ENCODE measurements around the gene PLCD1. TPM values are rescaled to one million over a fixed set of nuclear protein-coding genes. Genes with fewer than 3 reads are reported as not detected.
A peak's percentile ranks its signal among the peaks of the same experiment; 100 is the strongest.

PLCD1 gene
- total and polyA plus RNA-seq, 8 donors = 33.3 to 54.3 (median 44.6) TPM

DNA sequence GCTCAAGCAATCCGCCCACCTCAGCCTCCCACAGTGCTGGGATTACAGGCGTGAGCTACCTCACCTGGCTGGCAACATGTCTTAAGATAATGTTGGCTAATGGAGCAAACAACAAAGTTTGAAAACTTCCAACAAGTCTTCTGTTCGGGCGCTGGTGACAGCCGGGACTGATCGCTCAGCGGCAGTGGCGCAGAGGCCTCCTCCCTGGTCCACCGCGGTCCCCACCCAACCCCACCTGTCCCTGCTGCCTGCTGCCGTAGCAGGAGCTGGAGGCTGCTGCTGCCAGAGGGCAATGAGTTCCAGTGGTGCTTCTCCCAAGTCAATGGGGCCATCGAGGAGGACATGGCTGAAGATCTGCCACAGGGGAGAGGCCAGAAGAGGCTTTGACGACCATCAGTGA is 21.7 kb upstream of the PLCD1 start:
- no peak overlapping the region for H3K27ac ChIP-seq
- intact Hi-C loops (cut with DNase I) = no loop called here
- no peak for ATAC-seq
- no peaks in the 10 kb centered on the region for H3K9me3 ChIP-seq
- no peaks in the 10 kb centered on the region for H3K36me3 ChIP-seq
- H3K4me3 ChIP-seq = no peak overlapping the region
- no peaks in the 10 kb centered on the region for H3K4me1 ChIP-seq
- TF ChIP-seq, protein P1, sequence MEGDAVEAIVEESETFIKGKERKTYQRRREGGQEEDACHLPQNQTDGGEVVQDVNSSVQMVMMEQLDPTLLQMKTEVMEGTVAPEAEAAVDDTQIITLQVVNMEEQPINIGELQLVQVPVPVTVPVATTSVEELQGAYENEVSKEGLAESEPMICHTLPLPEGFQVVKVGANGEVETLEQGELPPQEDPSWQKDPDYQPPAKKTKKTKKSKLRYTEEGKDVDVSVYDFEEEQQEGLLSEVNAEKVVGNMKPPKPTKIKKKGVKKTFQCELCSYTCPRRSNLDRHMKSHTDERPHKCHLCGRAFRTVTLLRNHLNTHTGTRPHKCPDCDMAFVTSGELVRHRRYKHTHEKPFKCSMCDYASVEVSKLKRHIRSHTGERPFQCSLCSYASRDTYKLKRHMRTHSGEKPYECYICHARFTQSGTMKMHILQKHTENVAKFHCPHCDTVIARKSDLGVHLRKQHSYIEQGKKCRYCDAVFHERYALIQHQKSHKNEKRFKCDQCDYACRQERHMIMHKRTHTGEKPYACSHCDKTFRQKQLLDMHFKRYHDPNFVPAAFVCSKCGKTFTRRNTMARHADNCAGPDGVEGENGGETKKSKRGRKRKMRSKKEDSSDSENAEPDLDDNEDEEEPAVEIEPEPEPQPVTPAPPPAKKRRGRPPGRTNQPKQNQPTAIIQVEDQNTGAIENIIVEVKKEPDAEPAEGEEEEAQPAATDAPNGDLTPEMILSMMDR (IDR thresholded peaks at IDR 0.05) = no peak
- H3K27me3 ChIP-seq = no peaks in the 10 kb centered on the region
- DNase-seq = no peak

DNA sequence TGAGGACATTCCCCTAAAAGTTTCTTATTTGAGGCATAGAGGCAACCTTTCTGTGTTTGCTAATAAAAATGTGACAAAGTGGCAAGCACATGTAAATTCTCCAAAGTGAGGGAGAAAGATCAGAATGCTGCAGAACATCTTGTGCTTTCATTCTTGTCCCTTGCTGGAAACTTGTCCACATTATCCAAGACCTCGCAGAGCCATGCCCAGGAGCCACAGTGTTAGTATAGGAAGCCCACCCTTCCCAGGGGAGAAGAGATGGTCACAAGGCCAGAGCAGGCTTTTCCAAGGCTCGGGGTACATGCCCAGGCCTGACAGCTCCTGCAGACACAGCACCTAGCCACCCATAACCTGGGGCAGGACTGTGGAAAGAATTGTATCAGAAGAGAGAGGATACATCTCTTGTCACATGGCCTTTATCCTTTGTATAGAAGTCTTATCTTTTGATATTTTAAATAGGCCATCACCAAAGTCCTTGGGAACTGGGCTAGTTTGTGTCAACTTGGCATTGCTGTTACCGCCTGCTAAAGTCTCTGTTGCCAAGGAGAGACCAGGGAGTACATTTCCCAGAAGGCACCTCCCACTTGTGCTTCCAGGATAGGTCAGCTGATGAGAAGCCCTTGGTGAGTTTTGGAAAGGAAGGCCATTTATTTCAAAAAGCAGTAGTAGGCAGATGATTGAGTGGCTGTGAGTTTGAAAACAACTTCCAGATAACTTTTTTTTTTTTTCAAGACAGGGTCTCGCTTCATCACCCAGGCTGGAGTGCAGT is 20.1 kb upstream of the PLCD1 start:
- DNase-seq (no peak), ATAC-seq (peak; percentile 72)
- no peaks in the 10 kb centered on the region for H3K36me3 ChIP-seq
- intact Hi-C loops (cut with DNase I) = no loop called here
- TF ChIP-seq, protein P1 (IDR thresholded peaks at IDR 0.05) = no peak
- no peaks in the 10 kb centered on the region for H3K9me3 ChIP-seq
- H3K27ac ChIP-seq = no peak overlapping the region
- no peaks in the 10 kb centered on the region for H3K27me3 ChIP-seq
- no peaks in the 10 kb centered on the region for H3K4me1 ChIP-seq
- H3K4me3 ChIP-seq = no peak overlapping the region

DNA sequence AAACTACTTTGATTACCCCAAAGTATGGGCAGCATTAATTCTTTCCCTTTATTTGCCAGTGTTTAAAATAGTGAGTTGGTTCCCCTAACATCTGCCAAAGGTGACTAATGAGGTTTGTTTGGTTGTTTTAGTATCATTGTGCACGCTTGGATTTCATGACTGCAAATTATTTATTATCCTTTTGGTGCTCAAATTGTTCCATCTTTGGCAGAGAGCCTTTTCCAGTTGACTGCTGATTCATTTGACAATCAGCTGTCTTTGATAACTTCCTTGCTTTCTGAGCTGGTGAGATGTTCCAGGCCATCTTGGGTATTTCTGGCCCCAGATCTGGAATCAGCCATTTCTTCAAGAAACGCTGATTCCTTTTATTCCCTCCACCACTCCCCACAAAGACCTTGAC is 18.5 kb upstream of the PLCD1 start:
- Histone ChIP-seq H3K27me3 (no peaks in the 10 kb centered on the region), H3K27ac (no peak overlapping the region), H3K4me3 (no peak overlapping the region), H3K9me3 (no peaks in the 10 kb centered on the region), H3K36me3 (no peaks in the 10 kb centered on the region), H3K4me1 (no peaks in the 10 kb centered on the region)
- DNase-seq (no peak), ATAC-seq (no peak)
- intact Hi-C loops (cut with DNase I) = no loop called here
- TF ChIP-seq, protein P1 (IDR thresholded peaks at IDR 0.05) = no peak

DNA sequence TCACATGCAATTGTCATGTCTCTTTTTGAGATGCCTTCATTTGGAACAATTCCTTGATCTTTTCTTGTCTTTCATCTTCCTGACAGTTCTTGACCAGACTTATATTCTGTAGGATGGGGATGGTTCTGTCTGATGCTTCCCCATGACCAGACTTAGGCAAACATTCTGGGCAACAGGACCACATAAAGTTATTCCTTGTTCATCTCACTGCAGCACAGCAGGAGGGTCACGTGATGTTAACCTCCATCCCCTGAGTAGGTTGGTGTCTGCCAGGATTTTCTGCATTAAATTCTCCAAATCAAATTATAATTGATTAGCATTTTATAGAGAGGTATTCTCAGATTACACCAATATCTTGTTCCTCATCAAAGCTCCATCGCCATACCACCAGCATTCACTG is 17.4 kb upstream of the PLCD1 start:
- no peak overlapping the region for H3K4me3 ChIP-seq
- H3K9me3 ChIP-seq = no peaks in the 10 kb centered on the region
- TF ChIP-seq, protein P1 (IDR thresholded peaks at IDR 0.05) = no peak
- no peaks in the 10 kb centered on the region for H3K27me3 ChIP-seq
- intact Hi-C loops (cut with DNase I) = no loop called here
- no peaks in the 10 kb centered on the region for H3K36me3 ChIP-seq
- ATAC-seq (no peak), DNase-seq (no peak)
- H3K4me1 ChIP-seq = no peaks in the 10 kb centered on the region
- H3K27ac ChIP-seq = no peak overlapping the region

DNA sequence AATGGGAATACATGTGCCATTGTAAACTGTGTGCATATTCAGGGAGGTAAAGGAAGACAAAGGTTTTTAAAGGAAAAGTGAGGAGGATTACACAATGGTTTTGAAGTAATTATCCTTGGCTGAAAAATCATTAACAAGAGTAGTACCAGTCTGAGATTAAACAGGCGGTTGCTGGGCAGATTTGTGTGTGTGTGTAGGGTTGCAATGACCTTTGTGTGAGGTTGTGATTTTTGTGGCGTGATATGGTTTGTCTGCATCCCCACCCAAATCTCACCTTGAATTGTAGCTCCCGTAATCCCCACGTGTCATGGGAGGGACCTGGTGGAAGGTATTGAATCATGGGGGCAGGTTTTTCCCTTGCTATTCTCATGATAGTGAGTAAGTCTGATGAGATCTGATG is 16.6 kb upstream of the PLCD1 start:
- Histone ChIP-seq H3K4me1 (no peaks in the 10 kb centered on the region), H3K4me3 (no peak overlapping the region), H3K36me3 (no peaks in the 10 kb centered on the region), H3K27ac (no peak overlapping the region), H3K9me3 (no peaks in the 10 kb centered on the region), H3K27me3 (no peaks in the 10 kb centered on the region)
- TF ChIP-seq, protein P1 (IDR thresholded peaks at IDR 0.05) = no peak
- intact Hi-C loops (cut with DNase I) = no loop called here
- no peak for ATAC-seq
- no peak for DNase-seq
